Measurements from ENCODE around the gene ANP32E.
"Not testable (repeated sequence)": the region's sequence is repeated elsewhere in the genome, so short reads cannot be mapped to it uniquely, and the experiment has no call there.

ANP32E gene

GRCh38 chr1:150256554-150257341 lies 20.8 kb upstream of the ANP32E start:
- no peak for TF ChIP-seq CTCF (IDR thresholded peaks at IDR 0.05; ENCODE audit: low read depth, low read length)
- no peak for DNase-seq (ENCODE audit: low read depth in 2 of 2)
- H3K4me3 ChIP-seq (replicated peaks in 1 of 2; ENCODE audit: low read depth in 2 of 2, low read length in 2 of 2) = no peak overlapping the region

- TF ChIP-seq CTCF (IDR thresholded peaks at IDR 0.05; ENCODE audit: low read depth, low read length) = no peak
- H3K4me3 ChIP-seq (replicated peaks in 1 of 2; ENCODE audit: low read depth in 2 of 2, low read length in 2 of 2) = no peak overlapping the region
- no peak for DNase-seq (ENCODE audit: low read depth in 2 of 2)
Measured at GRCh38 chr1:150256198-150256553, 20.3 kb upstream of the ANP32E start.

- DNase-seq (ENCODE audit: low read depth in 2 of 2) = no peak
- H3K4me3 ChIP-seq (replicated peaks in 1 of 2; ENCODE audit: low read depth in 2 of 2, low read length in 2 of 2) = no peak overlapping the region
- TF ChIP-seq CTCF (IDR thresholded peaks at IDR 0.05; ENCODE audit: low read depth, low read length) = no peak
Measured at GRCh38 chr1:150249936-150250335, 14.0 kb upstream of the ANP32E start.

GRCh38 chr1:150243003-150243402 lies 7.1 kb upstream of the ANP32E start:
- H3K4me3 ChIP-seq (replicated peaks in 1 of 2; ENCODE audit: low read depth in 2 of 2, low read length in 2 of 2) = no peak overlapping the region
- no peak for TF ChIP-seq CTCF (IDR thresholded peaks at IDR 0.05; ENCODE audit: low read depth, low read length)
- no peak for DNase-seq (ENCODE audit: low read depth in 2 of 2)

GRCh38 chr1:150237746-150238145 lies 1.8 kb upstream of the ANP32E start:
- no peak for DNase-seq (ENCODE audit: low read depth in 2 of 2)
- no peak for TF ChIP-seq CTCF (IDR thresholded peaks at IDR 0.05; ENCODE audit: low read depth, low read length)

GRCh38 chr1:150237176-150237575 lies 1.3 kb upstream of the ANP32E start:
- H3K4me3 ChIP-seq (replicated peaks in 1 of 2; ENCODE audit: low read depth in 2 of 2, low read length in 2 of 2); DNase-seq (ENCODE audit: low read depth in 2 of 2): not testable (repeated sequence)

More at GRCh38 chr1:150237746-150238145, 1.8 kb upstream of the ANP32E start:
- no peak overlapping the region for H3K4me3 ChIP-seq (replicated peaks in 1 of 2; ENCODE audit: low read depth in 2 of 2, low read length in 2 of 2)

GRCh38 chr1:150236614-150237100 lies 745 bp upstream of the ANP32E start:
- no peak for TF ChIP-seq CTCF (IDR thresholded peaks at IDR 0.05; ENCODE audit: low read depth, low read length)
- peak overlapping the region; percentile 84 to 86 for H3K4me3 ChIP-seq (replicated peaks in 1 of 2; ENCODE audit: low read depth in 2 of 2, low read length in 2 of 2)
- no peak for DNase-seq (ENCODE audit: low read depth in 2 of 2)
